ENCODE measurements around the gene SORBS1. TPM values are rescaled to one million over a fixed set of nuclear protein-coding genes. Genes with fewer than 3 reads are reported as not detected.

The SORBS1 gene
- total and polyA plus RNA-seq, 2 donors (not counting 1 experiment from before 2014, with no cell fraction given), result 0.21 to 1.5 TPM

DNA sequence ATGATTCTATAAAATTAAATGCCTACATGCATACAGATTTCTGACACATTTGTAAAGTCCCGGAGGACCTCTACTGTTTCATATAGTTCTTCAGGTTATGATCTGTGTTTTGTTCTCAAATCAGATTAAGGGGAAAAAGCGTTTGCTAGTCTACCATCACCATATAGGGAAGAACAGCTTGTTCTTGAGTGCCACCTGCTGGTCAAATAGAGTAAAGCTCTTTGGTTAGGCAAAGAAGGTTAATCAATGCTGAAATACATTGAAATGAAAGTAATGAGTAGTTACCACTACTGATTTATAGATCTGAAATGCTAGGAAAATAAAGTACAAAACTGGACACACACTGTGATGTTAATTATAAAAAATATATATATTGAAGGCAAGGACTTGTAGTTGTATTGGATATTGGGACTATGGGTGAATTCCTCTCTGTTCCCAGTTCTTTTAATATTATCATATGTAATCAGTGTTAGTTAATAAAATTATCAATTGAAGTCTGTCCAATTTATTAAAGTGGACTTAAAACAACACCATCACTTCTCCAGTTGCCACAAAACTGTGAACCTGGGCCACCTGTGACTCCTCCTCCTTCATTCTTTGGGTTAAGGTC, 197.8 kb downstream of the SORBS1 start:
- intact Hi-C loops (cut with micrococcal nuclease), result loop anchor here (1.0 kb wide), 4 partner anchors 68 to 180 kb away; no protein-coding TSS in a partner anchor
- peaks cover 7% of the 10 kb centered on the region for H3K4me1 Mint-ChIP-seq
- Histone ChIP-seq H3K36me3 (replicated peaks in 1 of 2; ENCODE audit: control extremely low read depth in 1 of 2, control insufficient read depth in 1 of 2, extremely low read depth in 1 of 2, insufficient read depth in 2 of 2, low read length in 1 of 2) (no peaks in the 10 kb centered on the region), H3K79me2 (ENCODE audit: control insufficient read depth, insufficient read depth, low read length) (no peaks in the 10 kb centered on the region), H3K4me3 (ENCODE audit: control extremely low read depth in 1 of 5, extremely low read depth in 1 of 5, insufficient read depth in 1 of 5, low read depth in 2 of 5, low read length in 4 of 5) (no peak overlapping the region), H3K4me1 (ENCODE audit: control insufficient read depth in 2 of 2, insufficient read depth in 2 of 2, low read length in 2 of 2) (peaks cover 0 to 4% of the 10 kb centered on the region in 2 donors), H3K4me2 (replicated peaks; ENCODE audit: low read depth, low read length, poor library complexity, severe bottlenecking) (no peak overlapping the region), H2AFZ (ENCODE audit: insufficient read depth, low read depth, low read length, poor library complexity, severe bottlenecking) (no peak overlapping the region), H3K27me3 (replicated peaks in 1 of 4; ENCODE audit: control extremely low read depth in 1 of 4, control insufficient read depth in 3 of 4, insufficient read depth in 4 of 4, low read length in 3 of 4) (no peaks in the 10 kb centered on the region), H3K27ac (ENCODE audit: low read length in 2 of 2) (no peak overlapping the region), H4K20me1 (ENCODE audit: control insufficient read depth, insufficient read depth, low read length, poor library complexity, severe bottlenecking) (no peaks in the 10 kb centered on the region), H3K9ac (ENCODE audit: low read length) (no peak overlapping the region), H3K9me3 (ENCODE audit: control extremely low read depth in 1 of 3, control insufficient read depth in 2 of 3, insufficient read depth in 1 of 3, low read length in 2 of 3) (no peaks in the 10 kb centered on the region)
- POLR2A ChIA-PET, result interaction anchor here (0.8 to 2.6 kb wide), 3 partner anchors 68 to 117 kb away, joined by 3 to 14 read pairs (median 4); no protein-coding TSS in a partner anchor
- peak; percentile 81 for ATAC-seq (ENCODE audit: low read depth)
- CTCF ChIA-PET, result interaction anchor here (0.7 to 16.9 kb wide), 45 partner anchors 10 to 230 kb away, joined by 3 to 644 read pairs (median 6); partner anchors contain the start of gene PDLIM1
- no CpG with 5 or more reads among the region's 2 CpGs for WGBS (ENCODE audit: insufficient coverage)
- no peak overlapping the region for H3K4me3 Mint-ChIP-seq
- no peak overlapping the region for H3K27ac Mint-ChIP-seq
- TF ChIP-seq EZH2 (IDR thresholded peaks at IDR 0.05; ENCODE audit: borderline replicate concordance, insufficient read depth, low read depth, low read length, poor library complexity, severe bottlenecking), result no peak
- TF ChIP-seq, protein P1, sequence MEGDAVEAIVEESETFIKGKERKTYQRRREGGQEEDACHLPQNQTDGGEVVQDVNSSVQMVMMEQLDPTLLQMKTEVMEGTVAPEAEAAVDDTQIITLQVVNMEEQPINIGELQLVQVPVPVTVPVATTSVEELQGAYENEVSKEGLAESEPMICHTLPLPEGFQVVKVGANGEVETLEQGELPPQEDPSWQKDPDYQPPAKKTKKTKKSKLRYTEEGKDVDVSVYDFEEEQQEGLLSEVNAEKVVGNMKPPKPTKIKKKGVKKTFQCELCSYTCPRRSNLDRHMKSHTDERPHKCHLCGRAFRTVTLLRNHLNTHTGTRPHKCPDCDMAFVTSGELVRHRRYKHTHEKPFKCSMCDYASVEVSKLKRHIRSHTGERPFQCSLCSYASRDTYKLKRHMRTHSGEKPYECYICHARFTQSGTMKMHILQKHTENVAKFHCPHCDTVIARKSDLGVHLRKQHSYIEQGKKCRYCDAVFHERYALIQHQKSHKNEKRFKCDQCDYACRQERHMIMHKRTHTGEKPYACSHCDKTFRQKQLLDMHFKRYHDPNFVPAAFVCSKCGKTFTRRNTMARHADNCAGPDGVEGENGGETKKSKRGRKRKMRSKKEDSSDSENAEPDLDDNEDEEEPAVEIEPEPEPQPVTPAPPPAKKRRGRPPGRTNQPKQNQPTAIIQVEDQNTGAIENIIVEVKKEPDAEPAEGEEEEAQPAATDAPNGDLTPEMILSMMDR (IDR thresholded peaks at IDR 0.05), result peak; percentile 94
- H3K27me3 Mint-ChIP-seq, result no peaks in the 10 kb centered on the region
- H3K9me3 Mint-ChIP-seq (ENCODE audit: insufficient read depth), result no peaks in the 10 kb centered on the region
- DNase-seq, result peak; percentile 84

DNA sequence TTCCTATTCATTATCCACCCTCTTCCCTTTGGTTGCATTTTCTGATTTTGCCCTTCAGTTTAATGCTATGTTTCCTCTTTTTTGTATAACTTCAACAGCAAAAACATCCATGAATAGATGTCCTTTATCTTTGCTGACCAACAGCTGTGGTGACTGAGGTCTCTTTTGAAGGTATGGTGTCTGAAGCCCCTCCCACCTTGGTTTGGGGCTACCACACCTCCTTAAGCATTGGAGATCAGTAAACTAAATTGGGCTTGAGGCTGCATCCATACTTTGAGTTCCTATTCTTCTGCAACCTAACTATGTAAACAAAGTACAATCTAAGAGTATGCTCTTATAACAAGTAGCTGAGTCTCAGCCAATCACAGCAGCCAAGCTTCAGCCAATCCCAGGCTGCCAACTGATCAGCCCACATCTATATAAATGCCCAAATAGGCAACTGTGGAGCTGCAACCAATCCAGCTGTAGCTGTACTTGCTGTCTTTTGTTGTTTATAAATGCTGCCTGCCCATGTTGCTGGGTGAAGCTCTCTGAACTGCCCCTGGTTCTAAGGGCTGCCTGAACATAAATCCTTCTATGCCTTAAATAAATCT, 201.0 kb downstream of the SORBS1 start:
- ChIA-PET POLR2A (interaction anchor here (0.5 to 0.6 kb wide), 2 partner anchors 89 to 180 kb away, joined by 4 to 6 read pairs; no protein-coding TSS in a partner anchor), CTCF (interaction anchor here (0.5 to 16.9 kb wide), 12 partner anchors 14 to 731 kb away, joined by 3 to 644 read pairs (median 6); partner anchors contain the start of gene PDLIM1)
- intact Hi-C loops (cut with micrococcal nuclease), result no loop called here

More for the DNA sequence above, 201.0 kb downstream of the SORBS1 start:
- no peaks in the 10 kb centered on the region for H3K36me3 ChIP-seq (replicated peaks in 1 of 2; ENCODE audit: control extremely low read depth in 1 of 2, control insufficient read depth in 1 of 2, extremely low read depth in 1 of 2, insufficient read depth in 2 of 2, low read length in 1 of 2)
- H3K27ac ChIP-seq (ENCODE audit: low read length in 2 of 2), result no peak overlapping the region
- no peak for ATAC-seq (ENCODE audit: low read depth)
- H3K4me3 Mint-ChIP-seq, result no peak overlapping the region
- H3K4me1 Mint-ChIP-seq, result peaks cover 7% of the 10 kb centered on the region
- no peaks in the 10 kb centered on the region for H3K27me3 ChIP-seq (replicated peaks in 1 of 4; ENCODE audit: control extremely low read depth in 1 of 4, control insufficient read depth in 3 of 4, insufficient read depth in 4 of 4, low read length in 3 of 4)
- no peak for TF ChIP-seq EZH2 (IDR thresholded peaks at IDR 0.05; ENCODE audit: borderline replicate concordance, insufficient read depth, low read depth, low read length, poor library complexity, severe bottlenecking)
- TF ChIP-seq, protein P1 (IDR thresholded peaks at IDR 0.05), result no peak
- DNase-seq, result no peak
- no peak overlapping the region for H3K9ac ChIP-seq (ENCODE audit: low read length)
- H3K79me2 ChIP-seq (ENCODE audit: control insufficient read depth, insufficient read depth, low read length), result no peaks in the 10 kb centered on the region
- H3K9me3 ChIP-seq (ENCODE audit: control extremely low read depth in 1 of 3, control insufficient read depth in 2 of 3, insufficient read depth in 1 of 3, low read length in 2 of 3), result no peaks in the 10 kb centered on the region
- peak overlapping the region; percentile 2 for H2AFZ ChIP-seq (ENCODE audit: insufficient read depth, low read depth, low read length, poor library complexity, severe bottlenecking)
- no peaks in the 10 kb centered on the region for H3K9me3 Mint-ChIP-seq (ENCODE audit: insufficient read depth)
- H3K27ac Mint-ChIP-seq, result no peak overlapping the region
- no peaks in the 10 kb centered on the region for H4K20me1 ChIP-seq (ENCODE audit: control insufficient read depth, insufficient read depth, low read length, poor library complexity, severe bottlenecking)
- no peak overlapping the region for H3K4me3 ChIP-seq (ENCODE audit: control extremely low read depth in 1 of 5, extremely low read depth in 1 of 5, insufficient read depth in 1 of 5, low read depth in 2 of 5, low read length in 4 of 5)
- no peaks in the 10 kb centered on the region for H3K27me3 Mint-ChIP-seq
- H3K4me1 ChIP-seq (ENCODE audit: control insufficient read depth in 2 of 2, insufficient read depth in 2 of 2, low read length in 2 of 2), result peaks cover 0 to 4% of the 10 kb centered on the region in 2 donors
- no peak overlapping the region for H3K4me2 ChIP-seq (replicated peaks; ENCODE audit: low read depth, low read length, poor library complexity, severe bottlenecking)
